IMR-90 (cell line): ENCODE results near the gene BTBD9.

ENCODE experiments used
- BHLHE40 ChIP-seq: fragments of 150-350 bp; IDR thresholded peaks from 2 replicates; pipeline ENCODE4 v1.6.1; 2016; ENCODE audit warnings: mild to moderate bottlenecking, low read depth, low read length
- CTCF ChIP-seq: conservative IDR thresholded peaks from 2 replicates; pipeline ENCODE4 v1.5.1; 2012; ENCODE audit warnings: mild to moderate bottlenecking, low read depth, low read length, improper control_type of control experiment
- ELK1 ChIP-seq: fragments of 150-350 bp; IDR thresholded peaks from 2 replicates; pipeline ENCODE4 v1.6.1; 2016; ENCODE audit warnings: low read depth, mild to moderate bottlenecking, low read length, moderate library complexity, borderline replicate concordance
- FOS ChIP-seq: fragments of 150-350 bp; IDR thresholded peaks from 2 replicates; pipeline ENCODE4 v1.6.1; 2016; ENCODE audit warnings: low read depth, low read length
- MAFK ChIP-seq: IDR thresholded peaks from 2 replicates; pipeline ENCODE4 v1.6.1; 2012; ENCODE audit warnings: low read depth, low read length, improper control_type of control experiment
- MXI1 ChIP-seq: IDR thresholded peaks from 2 replicates; pipeline ENCODE4 v1.6.1; 2012; ENCODE audit warnings: low read depth, mild to moderate bottlenecking, low read length, moderate library complexity, borderline replicate concordance
- POLR2A ChIP-seq: IDR thresholded peaks from 2 replicates; pipeline ENCODE4 v1.6.1; 2012; ENCODE audit warnings: mild to moderate bottlenecking, low read depth, low read length
- RAD21 ChIP-seq: IDR thresholded peaks from 2 replicates; pipeline ENCODE4 v1.6.1; 2012; ENCODE audit warnings: low read length, improper control_type of control experiment
- USF2 ChIP-seq: fragments of 150-350 bp; IDR thresholded peaks from 2 replicates; pipeline ENCODE4 v1.6.1; 2017; ENCODE audit warnings: mild to moderate bottlenecking, antibody characterized with exemption, low read length, low read depth

- TF ChIP-seq POLR2A (no peak), CTCF (no peak), MXI1 (no peak), RAD21 (no peak), USF2 (no peak), MAFK (no peak), BHLHE40 (no peak), ELK1 (no peak), FOS (no peak)
These were observed 520.9 kb downstream of the BTBD9 start for GRCh38 chr6:38118791-38119365.
